K562 (cell line): ENCODE measurements around the gene IBA57. TPM values are rescaled to one million over a fixed set of nuclear protein-coding genes. Genes with fewer than 3 reads are reported as not detected.

Experiments
- ARID2 ChIP-seq: fragments of 450-650 bp; IDR thresholded peaks from 2 replicates; pipeline ENCODE4 v1.6.1; 2017; ENCODE audit warnings: antibody characterized with exemption, mild to moderate bottlenecking
- ATF7 ChIP-seq: fragments of 450-650 bp; IDR thresholded peaks from 2 replicates; pipeline ENCODE4 v1.7.1; 2014; ENCODE audit warnings: mild to moderate bottlenecking, moderate library complexity
- C11orf30 ChIP-seq: fragments of 450-650 bp; IDR thresholded peaks from 2 replicates; pipeline ENCODE4 v1.6.1; 2016; ENCODE audit warnings: low read depth, mild to moderate bottlenecking
- ELF4 ChIP-seq: fragments of 450-650 bp; formaldehyde crosslinking; IDR thresholded peaks from 2 replicates; pipeline ENCODE4 v1.4.0; 2022; ENCODE audit warnings: missing genetic modification characterization
- FOS ChIP-seq: IDR thresholded peaks from 3 replicates; pipeline ENCODE4 v1.6.1; 2011; ENCODE audit not compliant: insufficient read length; ENCODE audit errors: extremely low read depth
- FOXA3 ChIP-seq, 2 experiments: fragments of 450-650 bp in 1 of 2; sonication (generic) in 1 of 2; formaldehyde crosslinking; IDR thresholded peaks in 1 of 2; conservative IDR thresholded peaks in 1 of 2; 2 replicates each; pipeline versions ENCODE4 v1.4.0 to v1.8.0; 2020 to 2022; ENCODE audit warnings: mild to moderate bottlenecking in 2 of 2, missing genetic modification reagents in 1 of 2
- GMEB1 ChIP-seq: fragments of 250-450 bp; sonication (Bioruptor Pico); IDR thresholded peaks from 2 replicates; pipeline ENCODE4 v1.4.0; 2020; ENCODE audit warnings: mild to moderate bottlenecking
- HDAC1 ChIP-seq, 2 experiments: fragments of 450-650 bp; IDR thresholded peaks; 2 replicates each; pipeline ENCODE4 v1.6.1; 2016 to 2017; ENCODE audit warnings: inconsistent platforms in 1 of 2, mild to moderate bottlenecking in 1 of 2, moderate library complexity in 1 of 2
- HSF4 ChIP-seq: fragments of 250-450 bp; sonication (Bioruptor Pico); IDR thresholded peaks from 2 replicates; pipeline ENCODE4 v2.1.2; 2022; ENCODE audit warnings: mild to moderate bottlenecking, moderate library complexity, borderline replicate concordance
- JUND ChIP-seq, 2 experiments: IDR thresholded peaks; 2 replicates in 1 of 2; 3 replicates in 1 of 2; pipeline ENCODE4 v1.6.1; 2011; ENCODE audit warnings: borderline replicate concordance in 2 of 2, low read depth in 2 of 2, low read length in 2 of 2, improper control_type of control experiment in 1 of 2, missing biosample characterization in 1 of 2, missing genetic modification characterization in 1 of 2, missing genetic modification reagents in 1 of 2
- KDM2B ChIP-seq: fragments of 250-450 bp; sonication (Bioruptor Pico); IDR thresholded peaks from 2 replicates; pipeline ENCODE4 v1.8.0; 2021; ENCODE audit warnings: mild to moderate bottlenecking, moderate library complexity
- MECOM ChIP-seq: fragments of 250-450 bp; sonication (Bioruptor Pico); IDR thresholded peaks from 2 replicates; pipeline ENCODE4 v1.8.0; 2022; ENCODE audit warnings: inconsistent platforms
- NFIC ChIP-seq: fragments of 450-650 bp; IDR thresholded peaks from 2 replicates; pipeline ENCODE4 v1.6.1; 2017; ENCODE audit warnings: mild to moderate bottlenecking, inconsistent platforms
- NR3C1 ChIP-seq: sonication (generic); formaldehyde crosslinking; IDR thresholded peaks from 2 replicates; pipeline ENCODE4 v1.8.1; 2022; ENCODE audit warnings: missing genetic modification reagents
- PML ChIP-seq: IDR thresholded peaks from 2 replicates; pipeline ENCODE4 v1.6.1; 2012; ENCODE audit warnings: low read length, inconsistent platforms
- RBBP5 ChIP-seq: fragments of 200-600 bp; sonication (generic); IDR thresholded peaks from 2 replicates; pipeline ENCODE4 v1.6.1; 2012; ENCODE audit warnings: borderline replicate concordance, mild to moderate bottlenecking, low read length, control low read depth, inconsistent platforms; ENCODE audit not compliant: insufficient read depth, poor library complexity, severe bottlenecking
- SAP30 ChIP-seq: fragments of 200-600 bp; sonication (generic); IDR thresholded peaks from 2 replicates; pipeline ENCODE4 v1.6.1; 2012; ENCODE audit warnings: borderline replicate concordance, low read depth, mild to moderate bottlenecking, moderate library complexity, low read length, control low read depth, inconsistent platforms; ENCODE audit not compliant: insufficient read depth, poor library complexity, severe bottlenecking
- TAF7 ChIP-seq: fragments of 450-650 bp; IDR thresholded peaks from 2 replicates; pipeline ENCODE4 v1.6.1; 2016; ENCODE audit warnings: missing genetic modification characterization, missing compliant biosample characterization
- TARDBP ChIP-seq: fragments of 450-650 bp; IDR thresholded peaks from 2 replicates; pipeline ENCODE4 v1.6.1; 2016
- TFAP4 ChIP-seq: sonication (generic); formaldehyde crosslinking; IDR thresholded peaks from 2 replicates; pipeline ENCODE4 v1.8.0; 2022; ENCODE audit warnings: missing genetic modification reagents, mild to moderate bottlenecking, moderate library complexity, borderline replicate concordance
- TOE1 ChIP-seq, 2 experiments: fragments of 450-650 bp in 1 of 2; sonication (generic) in 1 of 2; formaldehyde crosslinking in 1 of 2; IDR thresholded peaks; 2 replicates each; pipeline versions ENCODE4 v1.7.1 to v1.8.0; 2016 to 2022; ENCODE audit warnings: borderline replicate concordance in 2 of 2, mild to moderate bottlenecking in 2 of 2, antibody characterized with exemption in 1 of 2, inconsistent platforms in 1 of 2, low read depth in 1 of 2, missing genetic modification reagents in 1 of 2, moderate library complexity in 1 of 2
- WHSC1 ChIP-seq: IDR thresholded peaks from one replicate; pipeline ENCODE4 v1.6.1; 2012; ENCODE audit warnings: low read length, control low read depth, inconsistent platforms
- ZC3H11A ChIP-seq: IDR thresholded peaks from 2 replicates; pipeline ENCODE4 v1.6.1; 2012; ENCODE audit warnings: low read depth, low read length, improper control_type of control experiment
- ZKSCAN1 ChIP-seq: fragments of 150-350 bp; IDR thresholded peaks from 2 replicates; pipeline ENCODE4 v1.6.1; 2016; ENCODE audit warnings: low read depth, low read length
- ZNF384 ChIP-seq: IDR thresholded peaks from 2 replicates; pipeline ENCODE4 v1.6.1; 2012; ENCODE audit warnings: low read depth, low read length, improper control_type of control experiment
- ZSCAN29 ChIP-seq: fragments of 450-650 bp; IDR thresholded peaks from 2 replicates; pipeline ENCODE4 v1.6.1; 2017
- polyA plus RNA-seq, 8 experiments: library from polyadenylated mRNA; depleted of rRNA in 4 of 8; stranded (reverse) in 5 of 8; unstranded in 3 of 8; fragments of >200 nt; fragmentation: Nextera tagmentation in 2 of 8; fragmentation: Illumina TruSeq in 1 of 8; extraction: Ambion mirVana in 2 of 8; extraction: Trizol in 1 of 8; gene quantifications; 2 replicates each; pipeline versions ENCODE4 v1.2.1 to v1.2.3, GENCODE V29; 2011 to 2014; ENCODE audit warnings: inconsistent platforms in 1 of 8, missing spikeins in 1 of 8
- total RNA-seq, 7 experiments: library from RNA; depleted of rRNA in 6 of 7; stranded (reverse); fragments of >200 nt in 6 of 7; fragmentation: Illumina TruSeq in 2 of 7; extraction: Trizol in 2 of 7; gene quantifications; 2 replicates each; pipeline versions ENCODE4 v1.2.1 to v1.2.3, GENCODE V29; 2011 to 2021; ENCODE audit warnings: low replicate concordance in 1 of 7

Gene IBA57
- total and polyA plus RNA-seq, 9 of the 15 experiments (the other 6 are each of a cell fraction or from before 2014, with no cell fraction given), result 0.77 to 15.5 (median 2.7) TPM

- TF ChIP-seq ZKSCAN1 (0 out of 2 replicates have a peak, but pooled peaks have one; percentile 6), MECOM (CRISPR knock-in tag) (no peak), TOE1 (IDR thresholded peaks at IDR 0.05; ENCODE audit: borderline replicate concordance) (peak; percentile 74; the same call in 1 of the 2 replicates), TOE1 (CRISPR knock-in tag; IDR thresholded peaks at IDR 0.05; ENCODE audit: borderline replicate concordance, low read depth) (no peak), ZNF384 (0 out of 2 replicates have a peak, but pooled peaks have one; percentile 27), TAF7 (tag) (peak; percentile 65), ZSCAN29 (0 out of 2 replicates have a peak, but pooled peaks have one; percentile 38), ZC3H11A (0 out of 2 replicates have a peak, but pooled peaks have one; percentile 51), KDM2B (peak; percentile 85; the same call in 1 of the 2 replicates), ARID2 (0 out of 2 replicates have a peak, but pooled peaks have one; percentile 11), FOS (no peak), HSF4 (0 out of 2 replicates have a peak, but pooled peaks have one; percentile 13), TARDBP (peak; percentile 96), PML (0 out of 2 replicates have a peak, but pooled peaks have one; percentile 48), C11orf30 (peak; percentile 87), HDAC1 (IDR thresholded peaks at IDR 0.05) (peak in 1 of 2 experiments; percentile 93; a peak in 2 of 4 replicates), ELF4 (CRISPR knock-in tag) (0 out of 2 replicates have a peak, but pooled peaks have one; percentile 15), GMEB1 (CRISPR knock-in tag) (peak; percentile 87), WHSC1 (no peak), ATF7 (peak; percentile 99), NFIC (peak; percentile 88), TFAP4 (CRISPR knock-in tag) (peak; percentile 91), SAP30 (peak; percentile 95), RBBP5 (peak; percentile 84), JUND (IDR thresholded peaks at IDR 0.05; ENCODE audit: borderline replicate concordance, low read depth, low read length) (no peak; the same call in 1 of the 2 replicates), JUND (tag; IDR thresholded peaks at IDR 0.05; ENCODE audit: borderline replicate concordance, low read depth, low read length) (no peak; the same call in 2 of the 3 replicates), NR3C1 (CRISPR knock-in tag) (no peak), FOXA3 (CRISPR knock-in tag; conservative IDR thresholded peaks at IDR 0.05 in 1 of 2, IDR thresholded peaks at IDR 0.05 in 1 of 2) (0 out of 4 replicates have a peak, but pooled peaks of 1 of the 2 experiments have one; percentile 48)
These were observed 25.5 kb upstream of the IBA57 start, which contains the start of gene GUK1 (continued) for GRCh38 chr1:228139931-228140723.
